ENCODE results near the gene SASH1.

Gene SASH1

GRCh38 chr6:148495029-148495428, 152.4 kb downstream of the SASH1 start:
- DNase-seq (ENCODE audit: low read depth) = no peak

GRCh38 chr6:148497257-148497656, 154.6 kb downstream of the SASH1 start:
- peak; percentile 91 for DNase-seq (ENCODE audit: low read depth)

- DNase-seq (ENCODE audit: low read depth) = no peak
These were observed 155.1 kb downstream of the SASH1 start for GRCh38 chr6:148497717-148498116.

- DNase-seq (ENCODE audit: low read depth) = no peak
These were observed 157.8 kb downstream of the SASH1 start for GRCh38 chr6:148500402-148500801.

- peak; percentile 83 for DNase-seq (ENCODE audit: low read depth)
These were observed 158.5 kb downstream of the SASH1 start for GRCh38 chr6:148501178-148501590.

- DNase-seq (ENCODE audit: low read depth) = peak; percentile 60
These were observed 159.6 kb downstream of the SASH1 start for GRCh38 chr6:148502083-148502772.

GRCh38 chr6:148502773-148503135, 160.1 kb downstream of the SASH1 start:
- DNase-seq (ENCODE audit: low read depth) = peak; percentile 77

GRCh38 chr6:148503703-148504102, 161.1 kb downstream of the SASH1 start:
- DNase-seq (ENCODE audit: low read depth) = no peak

GRCh38 chr6:148507774-148508173, 165.1 kb downstream of the SASH1 start:
- no peak for DNase-seq (ENCODE audit: low read depth)

- DNase-seq (ENCODE audit: low read depth) = peak; percentile 89
These were observed 165.9 kb downstream of the SASH1 start for GRCh38 chr6:148508401-148509041.

- DNase-seq (ENCODE audit: low read depth) = peak; percentile 60
These were observed 166.6 kb downstream of the SASH1 start for GRCh38 chr6:148509119-148509799.

GRCh38 chr6:148509800-148510581, 167.4 kb downstream of the SASH1 start:
- peak; percentile 97 for DNase-seq (ENCODE audit: low read depth)

GRCh38 chr6:148513145-148514071, 170.8 kb downstream of the SASH1 start:
- DNase-seq (ENCODE audit: low read depth) = no peak

- DNase-seq (ENCODE audit: low read depth) = no peak
These were observed 171.6 kb downstream of the SASH1 start for GRCh38 chr6:148514091-148514845.

- DNase-seq (ENCODE audit: low read depth) = no peak
These were observed 173.6 kb downstream of the SASH1 start for GRCh38 chr6:148516217-148516616.

GRCh38 chr6:148516617-148517016, 174.0 kb downstream of the SASH1 start:
- DNase-seq (ENCODE audit: low read depth) = no peak

- DNase-seq (ENCODE audit: low read depth) = no peak
These were observed 174.8 kb downstream of the SASH1 start for GRCh38 chr6:148517470-148517869.

GRCh38 chr6:148518511-148519156, 176.0 kb downstream of the SASH1 start:
- DNase-seq (ENCODE audit: low read depth) = no peak

- no peak for DNase-seq (ENCODE audit: low read depth)
These were observed 177.6 kb downstream of the SASH1 start for GRCh38 chr6:148520109-148520841.

Measured in amniotic epithelial cell (primary cell).